IMR-90 (cell line): ENCODE measurements around the gene NFKBIE. TPM values are rescaled to one million over a fixed set of nuclear protein-coding genes. Genes with fewer than 3 reads are reported as not detected.

Experiments used
- ATAC-seq: fragments of 200-7000 bp; cut with Tn5 transposase; 2 replicates; pipeline ENCODE4 v1.9.1; 2020; ENCODE audit warnings: low read depth, mild to moderate bottlenecking, moderate library complexity
- BruUV-seq: library from RNA; stranded (reverse); fragments of 400-500 nt; replicated peaks from 2 replicates; lab custom pipeline; 2021; lab: Mats Ljungman, UMichigan
- CTCF ChIA-PET: fragments of 300-600 bp; formaldehyde crosslinking; extraction: SDS; loops from one replicate; lab custom pipeline; 2021; ENCODE audit warnings: antibody characterized with exemption; lab: Yijun Ruan, JAX
- POLR2A ChIA-PET: fragments of 300-600 bp; sonication (Branson Sonifier 250); formaldehyde crosslinking; loops from one replicate; lab custom pipeline; 2022; ENCODE audit warnings: antibody characterized with exemption; ENCODE audit not compliant: unreplicated experiment; lab: Charles Lee
- DNase-seq: peaks from one replicate; pipeline ENCODE4 v3.0.0; 2013
- H2AFZ ChIP-seq: replicated peaks from 2 replicates; pipeline ENCODE3; 2013; ENCODE audit warnings: low read length, mild to moderate bottlenecking; ENCODE audit not compliant: poor library complexity
- H2AK5ac ChIP-seq: 2 replicates; pipeline ENCODE4 v1.6.1; 2013; ENCODE audit warnings: low read depth, low read length, inconsistent platforms
- H2AK9ac ChIP-seq: replicated peaks from 2 replicates; pipeline ENCODE3; 2013; ENCODE audit warnings: mild to moderate bottlenecking, low read depth, low read length, moderate library complexity; ENCODE audit not compliant: poor library complexity
- H2BK120ac ChIP-seq: 2 replicates; pipeline ENCODE4 v1.6.1; 2013; ENCODE audit warnings: low read depth, low read length, inconsistent platforms
- H2BK15ac ChIP-seq: 3 replicates; pipeline ENCODE4 v1.6.1; 2013; ENCODE audit warnings: low read depth, low read length, inconsistent platforms
- H2BK20ac ChIP-seq: 2 replicates; pipeline ENCODE4 v1.6.1; 2013; ENCODE audit warnings: low read depth, mild to moderate bottlenecking, inconsistent platforms, low read length, moderate library complexity
- H2BK5ac ChIP-seq: 2 replicates; pipeline ENCODE4 v1.6.1; 2013; ENCODE audit warnings: mild to moderate bottlenecking, low read depth, low read length, inconsistent platforms; ENCODE audit not compliant: poor library complexity, severe bottlenecking
- H3K14ac ChIP-seq: replicated peaks from 2 replicates; pipeline ENCODE4 v1.6.1; 2013; ENCODE audit warnings: low read depth, low read length, inconsistent platforms
- H3K18ac ChIP-seq: 2 replicates; pipeline ENCODE4 v1.6.1; 2013; ENCODE audit warnings: low read depth, low read length, control low read depth
- H3K23ac ChIP-seq: 2 replicates; pipeline ENCODE4 v1.6.1; 2013; ENCODE audit warnings: low read depth, low read length, inconsistent platforms
- H3K27ac ChIP-seq: 2 replicates; pipeline ENCODE4 v1.5.1; 2013; ENCODE audit warnings: mild to moderate bottlenecking, control low read depth, low read length; ENCODE audit not compliant: insufficient read depth
- H3K27me3 ChIP-seq: 2 replicates; pipeline ENCODE4 v1.6.1; 2013; ENCODE audit warnings: low read length; ENCODE audit not compliant: control insufficient read depth, insufficient read depth
- H3K36me3 ChIP-seq: 2 replicates; pipeline ENCODE4 v1.6.1; 2013; ENCODE audit warnings: low read length, mixed read lengths; ENCODE audit not compliant: control insufficient read depth, insufficient read depth
- H3K4ac ChIP-seq: 2 replicates; pipeline ENCODE4 v1.6.1; 2013; ENCODE audit warnings: low read depth, low read length, inconsistent platforms
- H3K4me1 ChIP-seq: 2 replicates; pipeline ENCODE4 v1.6.1; 2013; ENCODE audit warnings: low read length, mixed read lengths; ENCODE audit not compliant: control insufficient read depth, insufficient read depth
- H3K4me2 ChIP-seq: 2 replicates; pipeline ENCODE4 v1.6.1; 2013; ENCODE audit warnings: low read depth, mild to moderate bottlenecking, control low read depth, low read length, moderate library complexity
- H3K4me3 ChIP-seq: 2 replicates; pipeline ENCODE4 v1.5.1; 2013; ENCODE audit warnings: low read depth, mild to moderate bottlenecking, control low read depth, low read length, moderate library complexity; ENCODE audit not compliant: insufficient read depth
- H3K56ac ChIP-seq: 2 replicates; pipeline ENCODE4 v1.6.1; 2013; ENCODE audit warnings: low read length, inconsistent platforms; ENCODE audit not compliant: insufficient read depth; ENCODE audit errors: extremely low read depth
- H3K79me1 ChIP-seq, 2 experiments: 2 replicates each; pipeline ENCODE4 v1.6.1; 2013; ENCODE audit warnings: low read length in 2 of 2, inconsistent platforms in 1 of 2, low read depth in 1 of 2
- H3K9ac ChIP-seq: 2 replicates; pipeline ENCODE4 v1.6.1; 2013; ENCODE audit warnings: low read depth, low read length, control low read depth
- H3K9me1 ChIP-seq: 2 replicates; pipeline ENCODE4 v1.6.1; 2013; ENCODE audit warnings: low read length, inconsistent platforms; ENCODE audit not compliant: insufficient read depth
- H3K9me3 ChIP-seq: 2 replicates; pipeline ENCODE4 v1.6.1; 2013; ENCODE audit warnings: low read length; ENCODE audit not compliant: control insufficient read depth, insufficient read depth
- H4K20me1 ChIP-seq: 2 replicates; pipeline ENCODE4 v1.6.1; 2013; ENCODE audit warnings: low read length, inconsistent platforms; ENCODE audit not compliant: insufficient read depth
- H4K5ac ChIP-seq: 2 replicates; pipeline ENCODE4 v1.6.1; 2013; ENCODE audit warnings: mild to moderate bottlenecking, low read depth, low read length, control low read depth
- H4K8ac ChIP-seq, 2 experiments: 2 replicates each; pipeline ENCODE4 v1.6.1; 2013; ENCODE audit warnings: low read depth in 2 of 2, low read length in 2 of 2, control low read depth in 1 of 2, inconsistent platforms in 1 of 2
- H4K91ac ChIP-seq: 2 replicates; pipeline ENCODE4 v1.6.1; 2013; ENCODE audit warnings: low read depth, low read length, inconsistent platforms; ENCODE audit not compliant: insufficient read depth
- BHLHE40 ChIP-seq: fragments of 150-350 bp; IDR thresholded peaks from 2 replicates; pipeline ENCODE4 v1.6.1; 2016; ENCODE audit warnings: mild to moderate bottlenecking, low read depth, low read length
- CTCF ChIP-seq: conservative IDR thresholded peaks from 2 replicates; pipeline ENCODE4 v1.5.1; 2012; ENCODE audit warnings: mild to moderate bottlenecking, low read depth, low read length, improper control_type of control experiment
- MAZ ChIP-seq: IDR thresholded peaks from 2 replicates; pipeline ENCODE4 v1.6.1; 2012; ENCODE audit warnings: low read depth, mild to moderate bottlenecking, low read length, improper control_type of control experiment, moderate library complexity, borderline replicate concordance
- RAD21 ChIP-seq: IDR thresholded peaks from 2 replicates; pipeline ENCODE4 v1.6.1; 2012; ENCODE audit warnings: low read length, improper control_type of control experiment
- RCOR1 ChIP-seq: IDR thresholded peaks from 2 replicates; pipeline ENCODE4 v1.6.1; 2012; ENCODE audit warnings: mild to moderate bottlenecking, low read length, improper control_type of control experiment; ENCODE audit not compliant: insufficient replicate concordance
- RFX5 ChIP-seq: IDR thresholded peaks from 2 replicates; pipeline ENCODE4 v1.8.0; 2012; ENCODE audit warnings: low read depth, mild to moderate bottlenecking, low read length, moderate library complexity
- WGBS, 2 experiments: methylation state at CpG; one replicate each; pipeline versions ENCODE4 v1.1.5 to v1.1.7; 2013; ENCODE audit warnings: missing lambda C conversion rate in 2 of 2; ENCODE audit not compliant: insufficient read length in 1 of 2; ENCODE audit errors: extremely low coverage in 2 of 2; 5-methylcytosine and 5-hydroxymethylcytosine counted together
- dilution Hi-C: fragments of 300-500 bp; cut with HindIII; formaldehyde crosslinking; loops from one replicate; pipeline ENCODE4 v1.14.3; 2018; ENCODE audit warnings: low sequenced_read_pairs; ENCODE audit not compliant: unreplicated experiment
- in situ Hi-C: fragments of 300-500 bp; cut with MboI; formaldehyde crosslinking; loops from 3 replicates; pipeline ENCODE4 v1.14.3; 2019; ENCODE audit warnings: low sequenced_read_pairs, inconsistent platforms, mixed read lengths
- intact Hi-C: fragments of 100-400 bp; cut with micrococcal nuclease; formaldehyde crosslinking; loops from 2 replicates; pipeline ENCODE4 v1.10.0; 2022
- polyA plus RNA-seq, 3 experiments: library from polyadenylated mRNA; depleted of rRNA; stranded (reverse); fragments of >200 nt; gene quantifications; 2 replicates each; pipeline ENCODE4 v1.2.3, GENCODE V29; 2012; ENCODE audit warnings: low replicate concordance in 1 of 3
- total RNA-seq: library from RNA; depleted of rRNA; stranded (reverse); fragments of >200 nt; gene quantifications from 2 replicates; pipeline ENCODE4 v1.2.3, GENCODE V29; 2012

The NFKBIE gene
- total and polyA plus RNA-seq, 2 of the 4 experiments (the other 2 are of a cell fraction): 7.9 to 13.0 TPM

GRCh38 chr6:44262467-44263353 lies 2.6 kb downstream of the NFKBIE start (continued):
- TF ChIP-seq RAD21: no peak
- TF ChIP-seq RCOR1: no peak

GRCh38 chr6:44261581-44261980 lies 3.8 kb downstream of the NFKBIE start:
- Histone ChIP-seq H3K9me3 (no peaks in the 10 kb centered on the region), H2BK120ac (no peak overlapping the region), H2AK5ac (no peak overlapping the region), H3K4me1 (peaks cover 26% of the 10 kb centered on the region), H3K27me3 (no peaks in the 10 kb centered on the region), H3K14ac (no peak overlapping the region), H2AFZ (peak overlapping the region; percentile 5), H3K9ac (no peak overlapping the region), H4K20me1 (peaks cover 10% of the 10 kb centered on the region), H3K56ac (no peak overlapping the region), H3K9me1 (peaks cover 20% of the 10 kb centered on the region), H2AK9ac (no peak overlapping the region), H4K91ac (no peak overlapping the region), H2BK20ac (no peak overlapping the region), H3K23ac (no peak overlapping the region), H4K8ac (no peak overlapping the region), H3K79me1 (peaks cover 24 to 49% of the 10 kb centered on the region in 2 experiments), H2BK15ac (no peak overlapping the region), H3K4me3 (no peak overlapping the region), H3K36me3 (peaks cover 12% of the 10 kb centered on the region), H3K18ac (no peak overlapping the region), H3K4me2 (no peak overlapping the region), H2BK5ac (no peak overlapping the region), H4K5ac (no peak overlapping the region), H3K4ac (no peak overlapping the region), H3K27ac (no peak overlapping the region)
- ChIA-PET CTCF (no interaction called here), POLR2A (no interaction called here)
- intact Hi-C loops (no loop called here), in situ Hi-C loops (no loop called here), dilution Hi-C loops (no loop called here)
- DNase-seq (no peak), ATAC-seq (no peak)
- no TSS peak for BruUV-seq
- no peak for TF ChIP-seq BHLHE40
- TF ChIP-seq CTCF: no peak
- TF ChIP-seq RFX5: no peak
- no peak for TF ChIP-seq RCOR1
- TF ChIP-seq MAZ: no peak
- 97% methylated on average over 5 of the region's 8 CpGs; no CpG with 5 or more reads in 1 of the 2 experiments for WGBS, 2 experiments
